ENCODE results near the gene DNAH10.

DNA sequence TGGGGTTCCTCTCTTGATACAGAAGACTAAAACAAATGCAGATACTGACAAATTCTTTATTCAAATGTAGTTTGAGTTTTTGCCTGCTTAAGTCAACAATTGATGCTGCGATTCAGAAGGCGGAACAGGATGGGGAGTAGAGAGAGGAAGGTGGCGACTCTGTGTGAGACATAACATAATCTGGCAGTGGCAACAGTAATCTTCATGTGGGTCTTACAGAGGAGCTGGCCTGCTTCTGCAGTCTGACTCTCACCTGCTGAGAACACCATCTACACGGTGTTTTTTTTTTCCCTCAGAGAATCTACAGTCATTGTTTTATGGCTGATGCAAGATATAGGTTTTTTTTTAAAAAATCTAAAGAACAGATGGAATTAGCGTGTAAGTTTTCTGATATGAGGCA lies 200.4 kb downstream of the DNAH10 start:
- TF ChIP-seq HMG20B (CRISPR knock-in tag; conservative IDR thresholded peaks at IDR 0.05) (no peak), SP5 (CRISPR knock-in tag; IDR thresholded peaks at IDR 0.05; ENCODE audit: borderline replicate concordance, low read depth) (no peak), GPN1 (CRISPR knock-in tag; IDR thresholded peaks at IDR 0.05; ENCODE audit: borderline replicate concordance) (no peak), ZZZ3 (CRISPR knock-in tag; IDR thresholded peaks at IDR 0.05; ENCODE audit: borderline replicate concordance) (no peak), NCOR1 (IDR thresholded peaks at IDR 0.05; ENCODE audit: borderline replicate concordance, low read length) (no peak)
